CD14-positive monocyte (primary cell): Measurements from ENCODE around the gene IGF2BP1. TPM values are rescaled to one million over a fixed set of nuclear protein-coding genes. Genes with fewer than 3 reads are reported as not detected.

Source experiments
- DNase-seq, 3 donors: peaks; one replicate each; pipeline ENCODE4 v3.0.0-alpha.2; 2011 to 2022
- H2AFZ ChIP-seq: 2 replicates; pipeline ENCODE4 v1.6.0; 2012; ENCODE audit warnings: mild to moderate bottlenecking, low read depth, low read length, inconsistent platforms; ENCODE audit not compliant: insufficient read depth, poor library complexity, severe bottlenecking
- H3K27ac ChIP-seq, 2 donors: 1 replicate in 1 of 2; 2 replicates in 1 of 2; pipeline ENCODE4 v1.5.1; 2012 to 2013; ENCODE audit warnings: low read length in 2 of 2, control low read depth in 1 of 2, inconsistent platforms in 1 of 2, low read depth in 1 of 2, mild to moderate bottlenecking in 1 of 2
- H3K27me3 ChIP-seq, 2 donors: one replicate each; pipeline versions ENCODE4 v1.6.0 to v1.6.1; 2011 to 2013; ENCODE audit warnings: low read length in 2 of 2; ENCODE audit not compliant: control insufficient read depth in 2 of 2, insufficient read depth in 2 of 2
- H3K36me3 ChIP-seq, 2 donors: replicated peaks in 1 of 2; 1 replicate in 1 of 2; 2 replicates in 1 of 2; pipeline versions ENCODE4 v1.5.1 to v1.6.1; 2012 to 2013; ENCODE audit warnings: low read length in 2 of 2, control low read depth in 1 of 2, inconsistent platforms in 1 of 2, mild to moderate bottlenecking in 1 of 2; ENCODE audit not compliant: insufficient read depth in 2 of 2, control insufficient read depth in 1 of 2
- H3K4me1 ChIP-seq, 2 donors: 1 replicate in 1 of 2; 2 replicates in 1 of 2; pipeline versions ENCODE4 v1.5.1 to v1.6.1; 2012 to 2013; ENCODE audit warnings: low read length in 2 of 2, control low read depth in 1 of 2, inconsistent platforms in 1 of 2, mild to moderate bottlenecking in 1 of 2, moderate library complexity in 1 of 2; ENCODE audit not compliant: insufficient read depth in 2 of 2, control insufficient read depth in 1 of 2
- H3K4me2 ChIP-seq: replicated peaks from 2 replicates; pipeline ENCODE3; 2012; ENCODE audit warnings: low read length, moderate library complexity, mild to moderate bottlenecking; ENCODE audit not compliant: poor library complexity, severe bottlenecking; ENCODE audit errors: extremely low read depth
- H3K4me3 ChIP-seq, 3 experiments: fragments of 200-600 bp in 1 of 3; sonication (generic) in 1 of 3; replicated peaks in 1 of 3; 1 replicate in 2 of 3; 2 replicates in 1 of 3; pipeline ENCODE4 v1.5.1; 2011 to 2013; ENCODE audit warnings: low read length in 3 of 3, mild to moderate bottlenecking in 3 of 3, control low read depth in 2 of 3, low read depth in 2 of 3, inconsistent platforms in 1 of 3, moderate library complexity in 1 of 3
- H3K79me2 ChIP-seq: 2 replicates; pipeline ENCODE4 v1.6.0; 2012; ENCODE audit warnings: mild to moderate bottlenecking, control low read depth, inconsistent platforms, low read length, moderate library complexity; ENCODE audit not compliant: insufficient read depth
- H3K9ac ChIP-seq: 2 replicates; pipeline ENCODE4 v1.6.0; 2017; ENCODE audit warnings: low read length, mild to moderate bottlenecking; ENCODE audit not compliant: insufficient read depth, poor library complexity, severe bottlenecking
- H3K9me3 ChIP-seq, 2 donors: replicated peaks in 1 of 2; 1 replicate in 1 of 2; 2 replicates in 1 of 2; pipeline versions ENCODE4 v1.5.1 to v1.6.1; 2012 to 2013; ENCODE audit warnings: low read length in 2 of 2, control low read depth in 1 of 2; ENCODE audit not compliant: control insufficient read depth in 1 of 2, insufficient read depth in 1 of 2
- H4K20me1 ChIP-seq: 2 replicates; pipeline ENCODE4 v1.6.0; 2012; ENCODE audit warnings: mild to moderate bottlenecking, low read length, control low read depth, moderate library complexity; ENCODE audit not compliant: insufficient read depth
- H3K27ac Mint-ChIP-seq, 7 donors: one replicate each; pipeline ENCODE4 v1.8.0; 2020; ENCODE audit warnings: mild to moderate bottlenecking in 7 of 7, mixed read lengths in 7 of 7, moderate library complexity in 6 of 7, inconsistent platforms in 2 of 7
- H3K27me3 Mint-ChIP-seq, 3 donors: one replicate each; pipeline ENCODE4 v1.8.0; 2021 to 2022; ENCODE audit warnings: low read depth in 3 of 3, mild to moderate bottlenecking in 3 of 3, mixed read lengths in 3 of 3, moderate library complexity in 3 of 3, inconsistent platforms in 1 of 3
- H3K36me3 Mint-ChIP-seq, 2 donors: one replicate each; pipeline ENCODE4 v1.8.0; 2020; ENCODE audit warnings: mixed read lengths in 2 of 2, inconsistent platforms in 1 of 2, mild to moderate bottlenecking in 1 of 2
- H3K4me1 Mint-ChIP-seq: one replicate; pipeline ENCODE4 v1.8.0; 2020; ENCODE audit warnings: mild to moderate bottlenecking, mixed read lengths
- H3K4me3 Mint-ChIP-seq, 2 donors: one replicate each; pipeline ENCODE4 v1.8.0; 2020; ENCODE audit warnings: mild to moderate bottlenecking in 2 of 2, mixed read lengths in 2 of 2, moderate library complexity in 1 of 2
- H3K9me3 Mint-ChIP-seq, 7 donors: one replicate each; pipeline ENCODE4 v1.8.0; 2020 to 2022; ENCODE audit warnings: mixed read lengths in 7 of 7, mild to moderate bottlenecking in 6 of 7, moderate library complexity in 6 of 7, inconsistent platforms in 2 of 7
- CTCF ChIP-seq: fragments of 200-600 bp; IDR thresholded peaks from one replicate; pipeline ENCODE4 v1.8.0; 2022; ENCODE audit warnings: antibody characterized with exemption, mild to moderate bottlenecking
- WGBS: methylation state at CpG from one replicate; pipeline ENCODE4 v1.1.5; 2013; ENCODE audit warnings: missing lambda C conversion rate; ENCODE audit not compliant: insufficient coverage; 5-methylcytosine and 5-hydroxymethylcytosine counted together
- intact Hi-C, 2 donors: fragments of 100-400 bp; cut with micrococcal nuclease; formaldehyde crosslinking; loops; one replicate each; pipeline versions ENCODE4 v1.15.0 to v1.15.1; 2023
- polyA plus RNA-seq, 3 donors: library from polyadenylated mRNA; depleted of rRNA in 1 of 3; unstranded in 2 of 3; stranded (reverse) in 1 of 3; fragments of 300-500 nt in 2 of 3; fragments of >200 nt in 1 of 3; fragmentation: Illumina TruSeq in 2 of 3; gene quantifications; 1 replicate in 2 of 3; 2 replicates in 1 of 3; pipeline ENCODE4 v1.2.3, GENCODE V29; 2012 to 2021

Gene IGF2BP1
- polyA plus RNA-seq, 3 donors = not detected

DNA sequence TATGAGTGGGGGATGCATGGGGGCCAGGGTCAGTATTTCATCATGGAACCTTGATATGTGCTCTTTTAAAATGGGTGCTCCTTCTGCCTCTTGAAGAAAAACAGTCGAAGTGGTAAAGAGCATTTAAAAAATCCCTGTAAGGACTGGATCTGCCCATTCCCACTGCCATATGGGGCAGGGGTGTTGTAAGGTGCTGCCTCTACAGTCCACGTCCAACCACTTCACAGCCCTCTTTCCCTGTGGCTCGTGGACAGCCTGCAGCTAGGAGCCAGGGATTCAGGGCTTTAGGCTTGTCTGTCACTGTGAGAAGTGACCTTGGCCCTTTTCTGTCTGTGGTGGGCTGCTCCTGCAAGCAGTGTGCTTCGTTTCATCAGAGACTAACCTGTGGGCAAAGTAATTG is 44.3 kb downstream of the IGF2BP1 start:
- no peak overlapping the region for H3K4me2 ChIP-seq
- H3K9ac ChIP-seq = no peak overlapping the region
- H3K36me3 Mint-ChIP-seq = no peaks in the 10 kb centered on the region
- no peaks in the 10 kb centered on the region for H3K4me1 ChIP-seq
- H3K27me3 ChIP-seq = no peaks in the 10 kb centered on the region
- no peaks in the 10 kb centered on the region for H3K9me3 Mint-ChIP-seq
- intact Hi-C loops = no loop called here
- H3K36me3 ChIP-seq = no peaks in the 10 kb centered on the region
- H4K20me1 ChIP-seq = no peaks in the 10 kb centered on the region
- H3K27ac Mint-ChIP-seq = no peak overlapping the region
- WGBS = 85% methylated on average over 2 of the region's 4 CpGs
- H2AFZ ChIP-seq = no peak overlapping the region
- H3K9me3 ChIP-seq = no peaks in the 10 kb centered on the region
- H3K4me3 Mint-ChIP-seq = no peak overlapping the region
- TF ChIP-seq CTCF = no peak
- no peak for DNase-seq
- no peak overlapping the region for H3K27ac ChIP-seq
- H3K4me3 ChIP-seq = no peak overlapping the region
- H3K27me3 Mint-ChIP-seq = peaks cover 5 to 15% (median 6%) of the 10 kb centered on the region in 3 donors
- no peaks in the 10 kb centered on the region for H3K79me2 ChIP-seq
- no peaks in the 10 kb centered on the region for H3K4me1 Mint-ChIP-seq

GRCh38 chr17:49045376-49045775 is 48.2 kb downstream of the IGF2BP1 start:
- H3K27ac ChIP-seq = no peak overlapping the region
- H3K4me2 ChIP-seq = no peak overlapping the region
- H4K20me1 ChIP-seq = no peaks in the 10 kb centered on the region
- H3K27me3 ChIP-seq = peaks cover 0 to 3% of the 10 kb centered on the region in 2 donors
- no peaks in the 10 kb centered on the region for H3K79me2 ChIP-seq
- H2AFZ ChIP-seq = no peak overlapping the region
- H3K4me1 ChIP-seq = no peaks in the 10 kb centered on the region
- H3K4me3 ChIP-seq = no peak overlapping the region
- H3K36me3 ChIP-seq = no peaks in the 10 kb centered on the region
- no peak overlapping the region for H3K9ac ChIP-seq
- no peaks in the 10 kb centered on the region for H3K9me3 Mint-ChIP-seq
- H3K27ac Mint-ChIP-seq = no peak overlapping the region
- no CpG with 5 or more reads among the region's 2 CpGs for WGBS
- H3K27me3 Mint-ChIP-seq = peaks cover 4 to 13% (median 7%) of the 10 kb centered on the region in 3 donors
- no peaks in the 10 kb centered on the region for H3K9me3 ChIP-seq
- H3K4me3 Mint-ChIP-seq = no peak overlapping the region
- DNase-seq = no peak
- no peaks in the 10 kb centered on the region for H3K36me3 Mint-ChIP-seq
- no peak for TF ChIP-seq CTCF
- intact Hi-C loops = no loop called here
- no peaks in the 10 kb centered on the region for H3K4me1 Mint-ChIP-seq
